Neural cell (in vitro differentiated cells): ENCODE results near the gene UVRAG. TPM values are rescaled to one million over a fixed set of nuclear protein-coding genes. Genes with fewer than 3 reads are reported as not detected.

ENCODE experiments used
- H2AFZ ChIP-seq: fragments of 200-600, 300-800 bp; sonication (generic), shearing (Covaris generic); 2 replicates; pipeline ENCODE4 v1.6.0; 2014; ENCODE audit warnings: low read depth, mild to moderate bottlenecking, antibody characterized with exemption, low read length, moderate library complexity
- H3F3A ChIP-seq: fragments of 200-600 bp; shearing (Covaris generic); 2 replicates; pipeline ENCODE4 v1.6.1; 2016; ENCODE audit warnings: mild to moderate bottlenecking, moderate library complexity, mixed read lengths, antibody characterized with exemption, low read length; ENCODE audit not compliant: insufficient read depth, poor library complexity, severe bottlenecking
- H3K27ac ChIP-seq: fragments of 200-600, 300-800 bp; sonication (generic), shearing (Covaris generic); 2 replicates; pipeline ENCODE4 v1.5.1; 2014; ENCODE audit warnings: mild to moderate bottlenecking, low read length, moderate library complexity
- H3K27me3 ChIP-seq: fragments of 300-800, 200-600 bp; sonication (generic), shearing (Covaris generic); 2 replicates; pipeline ENCODE4 v1.6.0; 2014; ENCODE audit warnings: mild to moderate bottlenecking, low read depth, low read length, moderate library complexity; ENCODE audit not compliant: insufficient read depth
- H3K36me3 ChIP-seq: fragments of 300-800, 200-600 bp; sonication (generic), shearing (Covaris generic); 2 replicates; pipeline ENCODE4 v1.5.1; 2014; ENCODE audit warnings: mild to moderate bottlenecking, antibody characterized with exemption, low read length, moderate library complexity; ENCODE audit not compliant: insufficient read depth
- H3K4me2 ChIP-seq: fragments of 300-800, 200-600 bp; sonication (generic), shearing (Covaris generic); 2 replicates; pipeline ENCODE4 v1.6.0; 2014; ENCODE audit warnings: mild to moderate bottlenecking, low read length
- H3K4me3 ChIP-seq: fragments of 300-800, 200-600 bp; sonication (generic), shearing (Covaris generic); 2 replicates; pipeline ENCODE4 v1.5.1; 2014; ENCODE audit warnings: mild to moderate bottlenecking, low read length, moderate library complexity
- H3K79me2 ChIP-seq: fragments of 200-600 bp; shearing (Covaris generic); replicated peaks from 2 replicates; pipeline ENCODE4 v1.6.0; 2014; ENCODE audit warnings: mild to moderate bottlenecking, low read length, moderate library complexity; ENCODE audit not compliant: insufficient read depth
- H3K9ac ChIP-seq: fragments of 300-800, 200-600 bp; sonication (generic), shearing (Covaris generic); 2 replicates; pipeline ENCODE4 v1.6.1; 2016; ENCODE audit warnings: mild to moderate bottlenecking, low read length, mixed read lengths
- H3K9me2 ChIP-seq: fragments of 200-600 bp; shearing (Covaris generic); 2 replicates; pipeline ENCODE4 v1.6.1; 2016; ENCODE audit warnings: mild to moderate bottlenecking, low read length, mixed read lengths; ENCODE audit not compliant: insufficient read depth
- H3K9me3 ChIP-seq: fragments of 200-600, 300-800 bp; sonication (generic), shearing (Covaris generic); 2 replicates; pipeline ENCODE4 v1.6.1; 2016; ENCODE audit warnings: mild to moderate bottlenecking, mixed run types, low read length, moderate library complexity, mixed read lengths
- H4K20me1 ChIP-seq: fragments of 200-600 bp; shearing (Covaris generic); 2 replicates; pipeline ENCODE4 v1.6.1; 2016; ENCODE audit warnings: mild to moderate bottlenecking, mixed run types; ENCODE audit not compliant: insufficient read depth
- CTCF ChIP-seq: fragments of 450-650 bp; IDR thresholded peaks from 2 replicates; pipeline ENCODE4 v1.5.1; 2014; ENCODE audit warnings: antibody characterized with exemption, mild to moderate bottlenecking, moderate library complexity; ENCODE audit not compliant: poor library complexity, severe bottlenecking
- EP300 ChIP-seq: fragments of 450-650 bp; conservative IDR thresholded peaks from 2 replicates; pipeline ENCODE4 v1.6.1; 2014; ENCODE audit warnings: antibody characterized with exemption, mild to moderate bottlenecking, moderate library complexity; ENCODE audit not compliant: poor library complexity, severe bottlenecking
- EZH2 ChIP-seq: fragments of 200-600, 300-800 bp; shearing (Covaris generic), sonication (generic); IDR thresholded peaks from 2 replicates; pipeline ENCODE4 v1.6.1; 2014; ENCODE audit warnings: antibody characterized with exemption, low read length, borderline replicate concordance, mild to moderate bottlenecking; ENCODE audit not compliant: insufficient read depth, poor library complexity, severe bottlenecking
- MXI1 ChIP-seq: fragments of 450-650 bp; conservative IDR thresholded peaks from 2 replicates; pipeline ENCODE4 v1.6.1; 2014; ENCODE audit warnings: antibody characterized with exemption, mild to moderate bottlenecking; ENCODE audit not compliant: poor library complexity, severe bottlenecking
- POLR2AphosphoS5 ChIP-seq: IDR thresholded peaks from 2 replicates; pipeline ENCODE4 v1.6.1; 2012
- RAD21 ChIP-seq: fragments of 450-650 bp; conservative IDR thresholded peaks from 2 replicates; pipeline ENCODE4 v1.6.1; 2014; ENCODE audit warnings: antibody characterized with exemption, mild to moderate bottlenecking, moderate library complexity
- REST ChIP-seq: IDR thresholded peaks from 2 replicates; pipeline ENCODE4 v1.6.1; 2012; ENCODE audit warnings: borderline replicate concordance
- SMC3 ChIP-seq: fragments of 450-650 bp; conservative IDR thresholded peaks from 2 replicates; pipeline ENCODE4 v1.6.1; 2014; ENCODE audit warnings: antibody characterized with exemption, mild to moderate bottlenecking, moderate library complexity; ENCODE audit not compliant: poor library complexity
- TAF1 ChIP-seq: IDR thresholded peaks from 2 replicates; pipeline ENCODE4 v1.6.1; 2012; ENCODE audit warnings: low read depth
- polyA minus RNA-seq: library from RNA; depleted of rRNA, polyadenylated mRNA; stranded (reverse); fragments of >200 nt; gene quantifications from 2 replicates; pipeline ENCODE4 v1.2.3, GENCODE V29; 2014
- polyA plus RNA-seq: library from polyadenylated mRNA; depleted of rRNA; stranded (reverse); fragments of >200 nt; gene quantifications from 2 replicates; pipeline ENCODE4 v1.2.3, GENCODE V29; 2014

Gene UVRAG
- 31.6 and 33.3 TPM in 2 replicates for polyA plus RNA-seq
- polyA minus RNA-seq, result 60.9 and 64.7 TPM in 2 replicates

DNA sequence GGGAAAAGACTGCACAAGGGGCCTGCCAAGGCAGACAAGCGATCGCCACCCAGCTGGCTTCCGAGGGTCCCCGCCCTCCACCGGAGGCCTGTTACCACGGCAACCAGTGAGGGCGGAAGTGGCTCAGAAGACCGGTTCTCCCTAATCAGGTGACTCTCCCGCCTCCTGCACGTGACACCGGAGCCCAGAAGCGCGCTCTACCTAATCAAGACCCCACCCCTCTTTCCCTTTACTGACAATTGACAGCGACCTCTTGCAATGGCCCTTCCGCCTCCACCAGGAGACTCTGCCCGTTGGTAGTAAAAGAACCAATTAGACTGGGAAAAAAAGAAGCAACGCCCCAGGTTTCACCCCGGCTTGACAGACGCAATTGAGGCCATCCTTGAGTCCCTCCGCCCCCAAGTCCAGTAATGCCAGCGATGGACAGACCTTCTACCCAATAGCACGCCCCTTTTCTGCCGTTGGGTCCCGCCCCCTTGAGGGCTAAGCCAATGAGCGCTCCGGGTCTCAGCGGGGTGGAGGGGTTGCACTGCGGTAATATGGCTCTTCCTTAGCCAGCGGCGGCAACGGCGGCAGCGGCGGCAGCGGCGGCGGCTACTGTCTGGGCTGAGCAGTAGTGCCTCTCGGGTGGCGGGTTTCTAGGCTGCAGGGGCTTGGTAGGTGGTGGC, at the start of gene UVRAG:
Gene UVRAG, plus strand, starts transcription at position 534 of the 668 bp plus-strand sequence. CDS start 198 bp downstream, outside the sequence.
- Histone ChIP-seq H3K27ac (peak within 1 kb of the TSS; percentile 92), H3K9me3 (no peaks in the 10 kb centered on the region), H4K20me1 (no peaks in the 10 kb centered on the region), H3K4me3 (peak within 1 kb of the TSS; percentile 97), H3K79me2 (peaks cover 34% of the 10 kb centered on the region), H3K9ac (peak within 1 kb of the TSS; percentile 87), H2AFZ (peak within 1 kb of the TSS; percentile 91), H3K27me3 (no peaks in the 10 kb centered on the region), H3K9me2 (no peaks in the 10 kb centered on the region), H3K36me3 (no peaks in the 10 kb centered on the region), H3K4me2 (peak within 1 kb of the TSS; percentile 85), H3F3A (peaks cover 3% of the 10 kb centered on the region)
- TF ChIP-seq EP300 (peak; percentile 54), EZH2 (no peak), MXI1 (peak; percentile 54), SMC3 (no peak), RAD21 (peak; percentile 2), POLR2AphosphoS5 (peak; percentile 96), TAF1 (peak; percentile 83), REST (peak; percentile 71), CTCF (peak; percentile 35)

- H3F3A ChIP-seq, result no peaks in the 10 kb centered on the region
- TF ChIP-seq EZH2 (no peak), REST (no peak), TAF1 (no peak), SMC3 (no peak), CTCF (no peak), EP300 (no peak), MXI1 (no peak), RAD21 (no peak), POLR2AphosphoS5 (no peak)
- H3K4me2 ChIP-seq, result no peak overlapping the region
- no peaks in the 10 kb centered on the region for H3K9me3 ChIP-seq
- no peak overlapping the region for H3K27ac ChIP-seq
- no peaks in the 10 kb centered on the region for H4K20me1 ChIP-seq
- no peak overlapping the region for H3K4me3 ChIP-seq
- no peaks in the 10 kb centered on the region for H3K79me2 ChIP-seq
- H3K9ac ChIP-seq, result no peak overlapping the region
- no peaks in the 10 kb centered on the region for H3K9me2 ChIP-seq
- H2AFZ ChIP-seq, result no peak overlapping the region
- H3K36me3 ChIP-seq, result no peaks in the 10 kb centered on the region
- peaks cover 37% of the 10 kb centered on the region for H3K27me3 ChIP-seq
Measured at GRCh38 chr11:75766443-75767227, 48.4 kb upstream of the UVRAG start.
